GM18526 (cell line): Measurements from ENCODE around the gene SCAPER.

ENCODE experiments used
- POLR2A ChIP-seq: IDR thresholded peaks from 3 replicates; pipeline ENCODE4 v1.6.1; 2011; ENCODE audit not compliant: insufficient read length; ENCODE audit errors: extremely low read depth

The SCAPER gene

GRCh38 chr15:76868740-76869139, 36.4 kb downstream of the SCAPER start:
- no peak for TF ChIP-seq POLR2A

- TF ChIP-seq POLR2A: no peak
Measured at GRCh38 chr15:76866716-76867321, 38.3 kb downstream of the SCAPER start.

GRCh38 chr15:76866008-76866407, 39.1 kb downstream of the SCAPER start:
- TF ChIP-seq POLR2A: no peak

- no peak for TF ChIP-seq POLR2A
Measured at GRCh38 chr15:76865548-76865991, 39.6 kb downstream of the SCAPER start.

GRCh38 chr15:76864586-76864985, 40.6 kb downstream of the SCAPER start:
- no peak for TF ChIP-seq POLR2A

- no peak for TF ChIP-seq POLR2A
Measured at GRCh38 chr15:76863693-76864092, 41.4 kb downstream of the SCAPER start.

GRCh38 chr15:76863123-76863522, 42.0 kb downstream of the SCAPER start:
- TF ChIP-seq POLR2A: no peak

GRCh38 chr15:76861815-76862397, 43.2 kb downstream of the SCAPER start:
- TF ChIP-seq POLR2A: no peak

- TF ChIP-seq POLR2A: no peak
Measured at GRCh38 chr15:76860201-76860600, 44.9 kb downstream of the SCAPER start.

- TF ChIP-seq POLR2A: no peak
Measured at GRCh38 chr15:76846782-76847181, 58.4 kb downstream of the SCAPER start.

GRCh38 chr15:76844096-76844495, 61.0 kb downstream of the SCAPER start:
- no peak for TF ChIP-seq POLR2A

- TF ChIP-seq POLR2A: no peak
Measured at GRCh38 chr15:76843269-76843668, 61.9 kb downstream of the SCAPER start.

- no peak for TF ChIP-seq POLR2A
Measured at GRCh38 chr15:76840830-76841460, 64.2 kb downstream of the SCAPER start.

GRCh38 chr15:76839173-76839572, 66.0 kb downstream of the SCAPER start:
- TF ChIP-seq POLR2A: no peak

- no peak for TF ChIP-seq POLR2A
Measured at GRCh38 chr15:76837474-76837873, 67.7 kb downstream of the SCAPER start.

- TF ChIP-seq POLR2A: no peak
Measured at GRCh38 chr15:76829939-76830338, 75.2 kb downstream of the SCAPER start.

GRCh38 chr15:76823890-76824289, 81.2 kb downstream of the SCAPER start:
- no peak for TF ChIP-seq POLR2A

GRCh38 chr15:76823303-76823702, 81.8 kb downstream of the SCAPER start:
- TF ChIP-seq POLR2A: no peak
